Ovary (tissue), 9 donors: Measurements from ENCODE around the gene OSBPL3. TPM values are rescaled to one million over a fixed set of nuclear protein-coding genes. Genes with fewer than 3 reads are reported as not detected.

Experiments
- DNase-seq, 5 donors: peaks; one replicate each; pipeline ENCODE4 v3.0.0-alpha.2; 2019 to 2020
- H3K27ac ChIP-seq, 2 donors: fragments of 200-600 bp; one replicate each; pipeline versions ENCODE4 v1.5.1 to v1.8.0; 2019 to 2022
- H3K27me3 ChIP-seq: fragments of 200-600 bp; one replicate; pipeline ENCODE4 v1.8.0; 2022
- H3K36me3 ChIP-seq: fragments of 200-600 bp; sonication (generic); one replicate; pipeline ENCODE4 v1.5.1; 2019
- H3K4me1 ChIP-seq: one replicate; pipeline ENCODE4 v1.8.1; 2013; ENCODE audit warnings: mild to moderate bottlenecking, moderate library complexity; ENCODE audit not compliant: insufficient read depth
- H3K4me3 ChIP-seq: fragments of 200-600 bp; sonication (generic); one replicate; pipeline ENCODE4 v1.5.1; 2017
- H3K9me3 ChIP-seq, 2 donors: fragments of 200-600 bp in 1 of 2; sonication (generic) in 1 of 2; one replicate each; pipeline versions ENCODE4 v1.5.1 to v1.8.1; 2013 to 2019; ENCODE audit warnings: mild to moderate bottlenecking in 1 of 2, moderate library complexity in 1 of 2
- CTCF ChIP-seq, 3 donors: fragments of 450-650 bp in 2 of 3; fragments of 200-600 bp in 1 of 3; IDR thresholded peaks; one replicate each; pipeline versions ENCODE4 v1.5.1 to v1.8.0; 2016 to 2022; ENCODE audit warnings: antibody characterized with exemption in 3 of 3, mild to moderate bottlenecking in 1 of 3
- EP300 ChIP-seq: sonication (generic); formaldehyde crosslinking; IDR thresholded peaks from one replicate; pipeline ENCODE4 v1.6.1; 2017; ENCODE audit warnings: antibody characterized with exemption
- POLR2A ChIP-seq: fragments of 450-650 bp; IDR thresholded peaks from one replicate; pipeline ENCODE4 v1.6.1; 2017; ENCODE audit warnings: antibody characterized with exemption, mild to moderate bottlenecking, moderate library complexity
- WGBS, 3 donors: extraction: QIAGEN DNeasy Blood & Tissue Kit in 1 of 3; methylation state at CpG; one replicate each; pipeline versions ENCODE4 v1.1.5 to v1.1.7; 2013 to 2017; 5-methylcytosine and 5-hydroxymethylcytosine counted together
- intact Hi-C, 4 donors: fragments of 100-400 bp; cut with DNase I; formaldehyde crosslinking; loops; one replicate each; pipeline versions ENCODE4 v1.11.0 to v1.15.1; 2022 to 2023
- polyA plus RNA-seq, 2 donors: library from polyadenylated mRNA; stranded (reverse); fragments of 200-250 nt in 1 of 2; fragments of 350-450 nt in 1 of 2; fragmentation: Illumina TruSeq in 1 of 2; extraction: RNeasy Lipid Tissue Mini Kit (QIAGEN cat#74804) in 1 of 2; gene quantifications; one replicate each; pipeline ENCODE4 v1.2.3, GENCODE V29; 2013 to 2014
- total RNA-seq, 7 donors: library from RNA; depleted of rRNA in 2 of 7; stranded (reverse); fragments of >200 nt in 2 of 7; fragmentation: NEBNext Ultra II Directional in 3 of 7; extraction: Animal tissue kit (Norgen Biotek cat#: 25700) in 3 of 7; gene quantifications; one replicate each; pipeline versions ENCODE4 v1.1.0 to v1.2.4, GENCODE V29; 2016 to 2023
- donor health status: DM: no; HTN: no; CAD: no; lungs with moderate emphysema.
- donor health status: DM: no; HTN: no; CAD: no.
- donor health status: Bipolar disorder and iron deficiency.
- donor health status: DM: yes; HTN: yes; CAD: no.
- donor health status: DM: no; HTN: no; CAD: no.
- donor health status: DM: yes; HTN: yes; CAD: no.

OSBPL3 gene
- total and polyA plus RNA-seq, 9 donors, result 6.0 to 29.1 (median 13.1) TPM

GRCh38 chr7:24970676-24971075 is 9.3 kb downstream of the OSBPL3 start:
- TF ChIP-seq EP300 (no peak), CTCF (IDR thresholded peaks at IDR 0.05) (no peak), POLR2A (no peak)
- 80 to 87% (median 85%) methylated on average over 4 of the region's 4 CpGs for WGBS, 3 donors

GRCh38 chr7:24968165-24968564 is 11.8 kb downstream of the OSBPL3 start:
- no peak overlapping the region for H3K27ac ChIP-seq
- intact Hi-C loops, result no loop called here
- H3K9me3 ChIP-seq, result no peaks in the 10 kb centered on the region
- no peak for TF ChIP-seq POLR2A
- TF ChIP-seq CTCF (IDR thresholded peaks at IDR 0.05), result no peak
- no peak for TF ChIP-seq EP300
- no peak overlapping the region for H3K4me3 ChIP-seq
- H3K27me3 ChIP-seq, result no peaks in the 10 kb centered on the region
- WGBS, 3 donors, result 81 to 83% (median 81%) methylated on average over 9 of the region's 9 CpGs
- peaks cover 2% of the 10 kb centered on the region for H3K4me1 ChIP-seq
- no peaks in the 10 kb centered on the region for H3K36me3 ChIP-seq
- no peak for DNase-seq

More at GRCh38 chr7:24970676-24971075, 9.3 kb downstream of the OSBPL3 start:
- H3K27ac ChIP-seq, result no peak overlapping the region
- H3K4me1 ChIP-seq, result no peaks in the 10 kb centered on the region
- no peaks in the 10 kb centered on the region for H3K9me3 ChIP-seq
- no peak overlapping the region for H3K4me3 ChIP-seq
- intact Hi-C loops, result no loop called here
- no peaks in the 10 kb centered on the region for H3K27me3 ChIP-seq
- DNase-seq, result no peak
- H3K36me3 ChIP-seq, result no peaks in the 10 kb centered on the region

GRCh38 chr7:24967696-24968095 is 12.3 kb downstream of the OSBPL3 start:
- Histone ChIP-seq H3K4me1 (peaks cover 2% of the 10 kb centered on the region), H3K4me3 (no peak overlapping the region), H3K9me3 (no peaks in the 10 kb centered on the region), H3K36me3 (no peaks in the 10 kb centered on the region), H3K27ac (no peak overlapping the region), H3K27me3 (no peaks in the 10 kb centered on the region)
- WGBS, 3 donors, result 75 to 91% (median 76%) methylated on average over 1 of the region's 1 CpG
- intact Hi-C loops, result no loop called here
- TF ChIP-seq POLR2A (no peak), EP300 (no peak), CTCF (IDR thresholded peaks at IDR 0.05) (no peak)
- no peak for DNase-seq

GRCh38 chr7:24966802-24967201 is 13.2 kb downstream of the OSBPL3 start:
- DNase-seq, result no peak
- H3K36me3 ChIP-seq, result no peaks in the 10 kb centered on the region
- intact Hi-C loops, result no loop called here
- 91 to 98% (median 95%) methylated on average over 1 of the region's 1 CpG for WGBS, 3 donors
- H3K9me3 ChIP-seq, result no peaks in the 10 kb centered on the region
- H3K4me1 ChIP-seq, result peaks cover 2% of the 10 kb centered on the region
- no peak overlapping the region for H3K4me3 ChIP-seq
- TF ChIP-seq CTCF (IDR thresholded peaks at IDR 0.05), result no peak
- TF ChIP-seq POLR2A, result no peak
- TF ChIP-seq EP300, result no peak
- no peak overlapping the region for H3K27ac ChIP-seq
- H3K27me3 ChIP-seq, result no peaks in the 10 kb centered on the region
